NCI-H2107 treated with DMSO at 0.1 percent for 48 hours (cell line): ENCODE measurements around the gene ZMYND8.
"Not testable (repeated sequence)": the region's sequence is repeated elsewhere in the genome, so short reads cannot be mapped to it uniquely, and the experiment has no call there.

ENCODE experiments used
- DNase-seq: peaks from one replicate; lab custom pipeline; 2025; ENCODE audit not compliant: unreplicated experiment; lab: John Stamatoyannopoulos, UW

ZMYND8 gene

GRCh38 chr20:47356526-47357295 is at the start of gene ZMYND8:
Gene ZMYND8 (minus strand): TSS chr20:47356699. CDS start chr20:47356670, 29 bp downstream.
- peak; percentile 66 for DNase-seq

- no peak for DNase-seq
These were observed 49.4 kb upstream of the ZMYND8 start for GRCh38 chr20:47405775-47406325.

- DNase-seq, result no peak
These were observed 44.2 kb upstream of the ZMYND8 start for GRCh38 chr20:47400685-47401084.

GRCh38 chr20:47397652-47398301 is 41.3 kb upstream of the ZMYND8 start:
- peak; percentile 62 for DNase-seq

GRCh38 chr20:47396762-47397476 is 40.4 kb upstream of the ZMYND8 start:
- DNase-seq, result no peak

- DNase-seq, result not testable (repeated sequence)
These were observed 37.5 kb upstream of the ZMYND8 start for GRCh38 chr20:47393796-47394514.

GRCh38 chr20:47392721-47393073 is 36.2 kb upstream of the ZMYND8 start:
- no peak for DNase-seq

- DNase-seq, result no peak
These were observed 35.7 kb upstream of the ZMYND8 start for GRCh38 chr20:47392015-47392720.

GRCh38 chr20:47391276-47392010 is 34.9 kb upstream of the ZMYND8 start:
- no peak for DNase-seq

- DNase-seq, result no peak
These were observed 33.4 kb upstream of the ZMYND8 start for GRCh38 chr20:47389867-47390347.

GRCh38 chr20:47385968-47386367 is 29.5 kb upstream of the ZMYND8 start:
- DNase-seq, result not testable (repeated sequence)

GRCh38 chr20:47382746-47383415 is 26.4 kb upstream of the ZMYND8 start:
- no peak for DNase-seq

GRCh38 chr20:47380481-47380880 is 24.0 kb upstream of the ZMYND8 start:
- no peak for DNase-seq

GRCh38 chr20:47379433-47380150 is 23.1 kb upstream of the ZMYND8 start:
- DNase-seq, result no peak

- DNase-seq, result no peak
These were observed 20.7 kb upstream of the ZMYND8 start for GRCh38 chr20:47377122-47377722.

- DNase-seq, result not testable (repeated sequence)
These were observed 19.7 kb upstream of the ZMYND8 start for GRCh38 chr20:47376096-47376643.

GRCh38 chr20:47374121-47374520 is 17.6 kb upstream of the ZMYND8 start:
- DNase-seq, result not testable (repeated sequence)
